ENCODE data around the gene NAPB.

Gene NAPB

GRCh38 chr20:23437126-23437899 lies 16.0 kb upstream of the NAPB start:
- DNase-seq, result no peak

DNA sequence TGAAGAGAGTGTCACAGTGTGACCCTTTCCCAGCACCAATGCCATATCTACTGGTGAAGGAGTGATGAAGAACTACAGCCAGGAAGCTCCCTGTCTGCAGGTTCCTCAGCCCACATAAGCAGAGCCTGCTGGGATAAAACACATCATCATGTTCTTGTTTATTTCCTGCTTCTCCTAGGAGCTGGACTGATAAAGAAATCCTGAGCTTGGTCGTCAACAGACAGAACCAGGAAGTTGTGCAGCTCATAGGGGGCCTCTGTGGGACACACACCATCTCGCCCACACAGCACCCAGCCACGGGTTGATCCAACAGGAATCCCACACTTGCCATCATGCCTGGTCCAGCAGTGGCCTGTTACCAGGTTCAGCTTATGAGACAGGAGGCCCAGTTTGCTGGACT lies 15.4 kb upstream of the NAPB start:
- DNase-seq, result no peak

GRCh38 chr20:23435626-23436539 lies 14.6 kb upstream of the NAPB start:
- DNase-seq, result no peak

GRCh38 chr20:23434521-23435313 lies 13.4 kb upstream of the NAPB start:
- DNase-seq, result no peak

- no peak for DNase-seq
Observed at GRCh38 chr20:23433628-23434027, 12.3 kb upstream of the NAPB start.

DNA sequence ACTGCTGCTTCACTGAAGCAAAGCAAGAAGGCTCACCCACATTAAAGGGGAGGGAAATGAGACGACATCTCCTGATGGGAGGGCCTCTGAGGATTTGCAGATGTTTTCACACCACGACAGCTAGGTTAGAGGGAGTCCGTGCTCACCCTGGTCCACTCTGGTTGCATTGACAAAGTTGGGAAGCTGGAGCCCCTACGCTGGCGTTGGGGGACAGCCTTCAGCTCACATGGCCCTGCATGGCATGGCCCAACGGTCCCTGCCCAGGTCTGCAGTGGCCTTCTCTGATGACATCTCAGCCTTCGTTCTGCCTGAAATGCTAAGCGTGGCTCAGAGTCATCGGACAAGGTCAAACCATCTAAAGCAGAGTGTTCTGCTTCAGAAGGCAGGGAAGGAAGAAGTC lies 3.8 kb upstream of the NAPB start:
- DNase-seq, result no peak

GRCh38 chr20:23419995-23420901 lies 1.0 kb downstream of the NAPB start:
- peak; percentile 24 for DNase-seq

DNA sequence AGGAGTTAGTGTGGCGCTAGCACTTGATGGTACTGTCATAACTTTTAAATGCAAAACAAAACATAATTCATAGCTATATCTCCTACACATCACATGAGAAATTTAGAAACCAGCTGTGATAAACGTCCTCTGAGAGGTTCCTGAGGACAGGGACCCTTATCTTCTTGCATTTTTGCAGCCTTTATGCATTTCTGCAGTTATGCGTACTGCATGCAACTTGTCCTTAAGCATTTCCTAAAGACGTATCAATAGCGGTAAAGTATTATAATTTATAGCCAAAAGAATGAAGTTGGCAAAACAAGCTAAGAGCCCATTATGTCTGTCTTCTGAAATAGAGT lies 1.7 kb downstream of the NAPB start:
- DNase-seq, result no peak

GRCh38 chr20:23417861-23418260 lies 3.4 kb downstream of the NAPB start:
- no peak for DNase-seq

DNA sequence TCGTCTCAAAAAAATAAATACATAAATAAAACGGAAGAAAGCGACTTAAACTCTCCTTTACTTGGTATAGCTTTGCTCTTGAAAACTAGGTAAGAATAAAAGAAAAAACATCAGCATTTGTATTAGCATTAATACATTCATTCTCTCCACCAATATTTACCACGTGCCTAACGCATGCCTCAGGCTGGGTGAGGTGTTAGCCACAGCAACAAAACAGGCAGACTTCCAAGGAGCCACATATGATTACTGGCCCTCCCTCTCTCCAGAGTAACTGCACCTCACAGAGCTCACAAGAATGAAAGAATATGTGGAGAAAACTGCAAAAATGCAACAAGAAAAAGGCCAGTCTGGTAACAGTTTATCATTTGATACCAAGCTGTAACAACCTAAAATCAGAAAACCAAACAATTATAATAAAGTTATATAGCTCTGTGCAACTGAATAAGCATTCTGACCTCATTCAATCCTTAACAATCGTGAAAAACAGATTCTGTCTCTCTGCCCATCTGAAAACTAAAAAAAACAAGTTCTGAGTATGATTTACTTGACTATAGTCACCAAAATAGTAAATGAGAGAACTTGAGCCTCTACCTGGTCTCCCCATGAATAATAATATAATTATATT lies 5.2 kb downstream of the NAPB start:
- no peak for DNase-seq

DNA sequence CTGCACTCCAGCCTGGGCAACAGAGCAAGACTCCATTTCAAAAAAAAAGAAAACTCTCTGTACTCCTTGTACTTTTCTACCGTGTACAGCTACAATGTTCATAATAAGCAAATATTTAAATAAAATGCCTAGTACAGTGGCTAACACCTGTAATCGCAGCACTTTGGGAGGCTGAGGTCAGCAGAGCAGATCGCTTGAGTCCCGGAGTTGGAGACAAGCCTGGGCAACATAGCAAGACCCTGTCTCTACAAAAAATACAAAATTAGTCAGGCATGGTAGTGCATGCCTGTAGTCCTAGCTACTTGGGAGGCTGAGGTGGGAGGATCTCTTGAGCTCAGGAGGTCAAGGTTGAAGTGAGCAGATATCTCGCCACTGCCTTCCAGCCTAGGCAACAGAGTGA lies 5.7 kb downstream of the NAPB start:
- no peak for DNase-seq

DNA sequence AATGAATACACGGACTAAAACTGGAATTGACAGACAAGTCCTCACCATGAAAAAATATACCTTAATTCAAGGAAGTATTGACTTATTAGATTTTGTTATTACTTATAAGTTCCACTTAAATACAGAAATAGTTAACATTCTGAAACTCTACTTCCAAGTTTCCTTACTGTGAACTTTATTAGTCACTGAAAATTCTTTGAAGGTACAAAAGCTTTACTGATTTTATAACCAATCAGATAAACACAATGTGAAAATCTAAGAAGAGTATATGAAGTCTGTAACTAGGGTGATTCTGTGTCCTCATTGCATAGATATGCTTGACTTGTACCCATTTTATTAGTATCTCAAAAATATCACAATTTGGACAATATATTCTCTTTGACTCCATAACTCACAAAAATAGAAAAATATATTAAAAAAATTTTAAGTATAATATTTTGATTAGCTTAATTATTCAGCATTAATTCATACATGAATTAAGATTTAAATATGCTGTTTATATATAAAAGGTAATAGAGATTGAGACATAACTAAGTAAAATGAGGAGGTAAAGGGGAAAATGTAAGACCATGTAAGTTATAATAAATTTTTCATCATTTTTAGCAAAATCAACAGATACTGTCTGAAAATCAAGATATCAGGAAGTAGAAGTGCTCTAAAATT lies 6.6 kb downstream of the NAPB start:
- DNase-seq, result no peak

GRCh38 chr20:23413862-23414422 lies 7.3 kb downstream of the NAPB start:
- no peak for DNase-seq

DNA sequence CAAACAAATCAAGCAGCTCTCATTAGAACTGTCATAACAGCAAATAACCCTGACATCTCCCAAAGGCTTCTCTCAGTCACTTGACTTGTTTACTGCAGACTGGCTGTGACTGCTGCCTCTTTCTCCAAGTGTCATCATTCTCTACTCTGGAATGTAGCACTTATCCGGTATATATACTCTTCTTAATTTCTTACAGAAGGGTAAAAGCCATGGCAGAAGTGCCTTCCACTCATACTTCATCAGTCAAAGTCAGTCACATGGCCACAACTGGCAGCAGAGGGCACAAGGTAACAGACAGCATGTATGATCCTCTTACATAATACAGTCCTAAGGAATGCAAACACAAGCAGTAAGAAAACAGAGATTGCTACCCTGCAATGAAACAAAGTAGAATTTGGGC lies 9.3 kb downstream of the NAPB start:
- DNase-seq, result no peak

DNA sequence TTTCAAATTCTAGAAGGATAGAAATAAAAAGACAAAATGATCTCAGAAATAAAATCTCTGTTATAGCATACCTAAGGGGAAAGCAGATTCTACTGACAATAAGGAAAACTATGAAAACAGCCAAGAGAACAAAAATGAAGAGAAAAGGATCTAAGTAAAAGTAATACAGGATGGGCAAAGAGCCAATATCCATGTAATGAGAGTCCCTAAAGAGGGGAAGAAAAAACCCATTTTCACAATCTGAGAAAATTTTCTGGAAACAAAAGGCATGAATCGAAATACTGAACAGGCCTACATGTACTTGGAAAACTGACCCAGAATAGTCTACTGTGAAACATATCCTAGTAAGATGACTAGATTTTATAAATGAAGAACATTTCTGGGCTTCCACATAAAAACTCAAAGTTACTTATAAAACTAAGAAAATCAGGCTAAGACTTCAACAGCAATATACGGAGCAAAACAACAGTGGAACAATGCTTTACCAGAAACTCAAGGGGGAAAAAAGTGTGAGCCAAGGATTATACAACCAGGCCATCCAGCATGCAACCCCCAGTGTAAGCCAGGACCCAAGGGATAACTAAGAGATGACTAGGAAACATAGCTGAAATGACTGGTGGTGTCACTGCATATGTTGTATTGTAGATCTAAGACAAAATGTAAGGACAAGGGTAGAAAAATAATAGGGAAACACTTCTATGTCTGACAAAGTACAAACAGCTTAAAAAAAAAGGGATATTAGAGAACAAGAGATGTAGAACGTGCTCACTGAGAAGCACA lies 10.2 kb downstream of the NAPB start:
- no peak for DNase-seq

- DNase-seq, result no peak
Observed at GRCh38 chr20:23409800-23410199, 11.5 kb downstream of the NAPB start.

DNA sequence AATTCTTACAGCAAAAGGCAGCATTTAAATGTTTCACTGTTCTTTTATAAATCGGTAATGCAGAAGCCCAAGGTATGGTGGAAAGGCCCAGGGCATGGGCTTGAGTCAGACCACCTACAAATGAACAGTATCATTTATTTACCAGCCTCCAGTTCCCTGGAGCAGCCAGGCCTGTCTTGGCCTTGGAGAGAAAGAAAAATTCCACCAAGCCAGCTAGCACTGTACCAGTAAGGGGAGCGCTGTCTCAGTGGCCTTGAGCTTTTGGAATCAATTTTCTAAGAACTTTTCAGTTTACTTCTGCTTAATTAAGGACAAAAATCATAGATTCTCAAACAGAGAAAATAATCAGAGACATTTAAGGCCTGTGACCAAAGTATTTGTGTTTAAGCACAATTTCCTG lies 12.3 kb downstream of the NAPB start:
- no peak for DNase-seq

- no peak for DNase-seq
Observed at GRCh38 chr20:23407781-23408464, 13.4 kb downstream of the NAPB start.

DNA sequence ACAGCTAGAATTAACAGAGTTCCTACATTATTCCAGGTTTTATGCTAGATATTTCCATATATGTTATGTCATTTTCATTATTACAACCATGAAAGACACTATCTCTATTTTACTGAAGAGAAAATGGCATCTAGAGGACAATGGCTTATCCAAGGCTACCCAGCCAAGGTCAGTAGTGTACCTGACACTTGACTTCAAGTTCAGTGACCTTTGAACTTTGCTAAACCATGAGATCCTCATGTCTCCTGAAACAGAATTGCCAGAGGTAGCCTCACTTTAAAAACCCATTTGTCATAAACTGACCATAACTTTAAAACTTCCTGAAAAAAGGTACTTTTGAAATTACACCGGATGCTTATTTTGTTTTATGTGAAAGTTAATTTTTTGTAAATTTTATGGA lies 14.4 kb downstream of the NAPB start:
- no peak for DNase-seq

- DNase-seq, result no peak
Observed at GRCh38 chr20:23404196-23404595, 17.1 kb downstream of the NAPB start.

Data from activated CD4-positive, alpha-beta T cell treated with anti-CD3 and anti-CD28 coated beads, Interleukin-2, amount 50 U/mL, for 1 hour (primary cell).